ENCODE results near the gene C6orf89. TPM values are rescaled to one million over a fixed set of nuclear protein-coding genes. Genes with fewer than 3 reads are reported as not detected.

C6orf89 gene
- total RNA-seq, 1 experiment from 2014 or later, result 11.8 TPM

DNA sequence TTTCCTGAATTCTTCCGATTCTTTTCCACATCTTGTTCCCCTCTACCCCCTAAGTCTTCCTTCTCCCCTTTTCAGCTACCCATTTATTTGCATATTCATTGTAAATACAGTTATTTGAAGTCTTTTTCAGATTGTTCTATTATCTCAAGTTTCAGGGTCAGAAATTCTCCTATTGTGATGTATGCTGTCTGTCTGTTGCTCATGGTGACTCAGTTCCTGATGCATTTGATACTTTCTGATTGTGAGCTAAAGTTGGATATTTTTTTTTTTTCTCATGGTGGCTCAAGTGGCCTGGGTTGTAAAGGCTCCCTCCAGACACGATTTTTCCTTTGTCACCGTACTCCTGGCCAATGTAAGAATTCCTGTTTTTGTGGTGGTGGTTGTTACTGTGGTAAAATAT, 63.9 kb downstream of the C6orf89 start:
- no peak overlapping the region for H3K4ac ChIP-seq (ENCODE audit: low read depth, low read length)
- H3K27ac ChIP-seq (ENCODE audit: insufficient read length, low read depth, low read length), result no peak overlapping the region
- DNase-seq, result no peak
- no peak overlapping the region for H3K18ac ChIP-seq (ENCODE audit: insufficient read length, low read depth, low read length)
- no peaks in the 10 kb centered on the region for H3K9me3 Mint-ChIP-seq
- H2BK12ac ChIP-seq (ENCODE audit: insufficient read length, low read depth, low read length), result no peak overlapping the region
- no peak overlapping the region for H2AFZ ChIP-seq (ENCODE audit: low read length)
- peak overlapping the region in 1 of 3 experiments; percentile 1; a peak in 1 of 7 replicates for H3K27ac Mint-ChIP-seq
- no peak overlapping the region for H2BK120ac ChIP-seq (ENCODE audit: low read depth, low read length, poor library complexity, severe bottlenecking)
- no peak overlapping the region for H2BK5ac ChIP-seq (ENCODE audit: insufficient read length, low read length)
- no peaks in the 10 kb centered on the region for H3K79me2 ChIP-seq (ENCODE audit: insufficient read depth, low read length)
- no peak for TF ChIP-seq CTCF (conservative IDR thresholded peaks at IDR 0.05)
- no peak overlapping the region for H2BK20ac ChIP-seq (ENCODE audit: low read depth, low read length, poor library complexity, severe bottlenecking)
- H3K23me2 ChIP-seq (ENCODE audit: insufficient read length, low read depth, low read length, poor library complexity, severe bottlenecking), result no peaks in the 10 kb centered on the region
- H4K5ac ChIP-seq (ENCODE audit: insufficient read length, low read depth, low read length), result no peak overlapping the region
- no peak overlapping the region for H3T11ph ChIP-seq (ENCODE audit: low read length)
- no peak overlapping the region for H3K56ac ChIP-seq (ENCODE audit: insufficient read length, low read depth, low read length)
- H3K27me3 Mint-ChIP-seq (ENCODE audit: low read depth), result no peaks in the 10 kb centered on the region
- H3K4me2 ChIP-seq (ENCODE audit: insufficient read depth, insufficient read length, low read length), result no peak overlapping the region
- H4K20me1 ChIP-seq (ENCODE audit: control insufficient read depth, insufficient read depth, insufficient read length), result no peaks in the 10 kb centered on the region
- no peak overlapping the region for H4K91ac ChIP-seq (ENCODE audit: insufficient read length, low read depth, low read length)
- H3K79me1 ChIP-seq (ENCODE audit: insufficient read depth, low read depth, low read length, poor library complexity, severe bottlenecking), result no peaks in the 10 kb centered on the region
- H3K36me3 Mint-ChIP-seq (ENCODE audit: insufficient read depth in 1 of 3, low read depth in 3 of 3), result no peaks in the 10 kb centered on the region
- peaks cover 23 to 29% of the 10 kb centered on the region in 2 experiments for H3K4me1 Mint-ChIP-seq
- H3K27me3 ChIP-seq (ENCODE audit: insufficient read depth, low read length), result no peaks in the 10 kb centered on the region
- no peak overlapping the region for H2AK5ac ChIP-seq (ENCODE audit: insufficient read length, low read length)
- peaks cover 4% of the 10 kb centered on the region for H3K4me1 ChIP-seq (ENCODE audit: insufficient read depth, low read length)
- H3K9ac ChIP-seq (ENCODE audit: extremely low read depth, insufficient read length, low read length), result no peak overlapping the region
- H3K23ac ChIP-seq (ENCODE audit: insufficient read length, low read depth, low read length), result no peak overlapping the region
- no peak overlapping the region for H3K4me3 Mint-ChIP-seq
- no peak overlapping the region for H2BK15ac ChIP-seq (ENCODE audit: low read depth, low read length)
- no peak overlapping the region for H3K14ac ChIP-seq (ENCODE audit: insufficient read depth, low read length)
- no CpG with 5 or more reads among the region's 3 CpGs for WGBS (ENCODE audit: extremely low coverage, insufficient read length, low lambda C conversion rate)
- no peaks in the 10 kb centered on the region for H3K9me3 ChIP-seq (ENCODE audit: control insufficient read depth, low read depth, low read length)
- no peak overlapping the region for H4K8ac ChIP-seq (replicated peaks; ENCODE audit: insufficient read length, low read depth, low read length)

All from H9 (cell line).